NCI-H1694 treated with DMSO at 0.1 percent for 48 hours (cell line): ENCODE data around the gene CEP70.
"Not testable (repeated sequence)": the region's sequence is repeated elsewhere in the genome, so short reads cannot be mapped to it uniquely, and the experiment has no call there.

Experiments
- DNase-seq: peaks from one replicate; lab custom pipeline; 2025; lab: John Stamatoyannopoulos, UW

CEP70 gene

GRCh38 chr3:138513090-138513843, 80.8 kb downstream of the CEP70 start:
- no peak for DNase-seq

GRCh38 chr3:138511945-138512344, 82.1 kb downstream of the CEP70 start:
- no peak for DNase-seq

- DNase-seq: no peak
These were observed 84.5 kb downstream of the CEP70 start for GRCh38 chr3:138509586-138509985.

- DNase-seq: no peak
These were observed 86.5 kb downstream of the CEP70 start for GRCh38 chr3:138507524-138507923.

GRCh38 chr3:138498991-138499390, 95.1 kb downstream of the CEP70 start:
- no peak for DNase-seq

- no peak for DNase-seq
These were observed 96.2 kb downstream of the CEP70 start for GRCh38 chr3:138497851-138498250.

GRCh38 chr3:138497021-138497420, 97.0 kb downstream of the CEP70 start:
- no peak for DNase-seq

GRCh38 chr3:138496436-138496835, 97.6 kb downstream of the CEP70 start:
- DNase-seq: no peak

- not testable (repeated sequence) for DNase-seq
These were observed 98.4 kb downstream of the CEP70 start for GRCh38 chr3:138495638-138496037.

- DNase-seq: no peak
These were observed 99.5 kb downstream of the CEP70 start for GRCh38 chr3:138494607-138494929.

- DNase-seq: no peak
These were observed 100.1 kb downstream of the CEP70 start for GRCh38 chr3:138493804-138494606.

GRCh38 chr3:138492980-138493675, 100.9 kb downstream of the CEP70 start:
- no peak for DNase-seq

GRCh38 chr3:138491971-138492370, 102.1 kb downstream of the CEP70 start:
- DNase-seq: no peak

GRCh38 chr3:138486580-138486979, 107.5 kb downstream of the CEP70 start:
- DNase-seq: not testable (repeated sequence)

- not testable (repeated sequence) for DNase-seq
These were observed 109.4 kb downstream of the CEP70 start for GRCh38 chr3:138484672-138485071.

- DNase-seq: peak; percentile 50
These were observed 114.6 kb downstream of the CEP70 start for GRCh38 chr3:138479438-138479863.

GRCh38 chr3:138477801-138478200, 116.3 kb downstream of the CEP70 start:
- DNase-seq: no peak

- no peak for DNase-seq
These were observed 116.9 kb downstream of the CEP70 start for GRCh38 chr3:138477120-138477519.

GRCh38 chr3:138476526-138476925, 117.5 kb downstream of the CEP70 start:
- DNase-seq: no peak

- DNase-seq: no peak
These were observed 119.9 kb downstream of the CEP70 start for GRCh38 chr3:138474163-138474562.

GRCh38 chr3:138473391-138473790, 120.7 kb downstream of the CEP70 start:
- no peak for DNase-seq

GRCh38 chr3:138472141-138472825, 121.8 kb downstream of the CEP70 start:
- no peak for DNase-seq
